CD4-positive, alpha-beta T cell treated with Interleukin-6 at 100 ng/mL for 8 hours (primary cell): ENCODE measurements around the gene LGALSL.
"Not testable (repeated sequence)": the region's sequence is repeated elsewhere in the genome, so short reads cannot be mapped to it uniquely, and the experiment has no call there.

Experiments used
- DNase-seq: peaks from one replicate; pipeline ENCODE4 v3.0.0-alpha.2; 2020; ENCODE audit warnings: mixed read lengths, low spot score

Gene LGALSL

GRCh38 chr2:64442801-64443429 lies 11.0 kb upstream of the LGALSL start:
- DNase-seq, result no peak

GRCh38 chr2:64445970-64446369 lies 8.0 kb upstream of the LGALSL start:
- not testable (repeated sequence) for DNase-seq

- DNase-seq, result no peak
Observed at GRCh38 chr2:64447317-64448040, 6.5 kb upstream of the LGALSL start.

GRCh38 chr2:64448041-64448426 lies 5.9 kb upstream of the LGALSL start:
- DNase-seq, result no peak

- no peak for DNase-seq
Observed at GRCh38 chr2:64451051-64451450, 2.9 kb upstream of the LGALSL start.

GRCh38 chr2:64454386-64455332 lies 697 bp downstream of the LGALSL start:
- peak; percentile 27 for DNase-seq

GRCh38 chr2:64455545-64455944 lies 1.6 kb downstream of the LGALSL start:
- DNase-seq, result no peak

- DNase-seq, result no peak
Observed at GRCh38 chr2:64456293-64456692, 2.3 kb downstream of the LGALSL start.

GRCh38 chr2:64457524-64457923 lies 3.6 kb downstream of the LGALSL start:
- DNase-seq, result no peak

- no peak for DNase-seq
Observed at GRCh38 chr2:64459575-64459974, 5.6 kb downstream of the LGALSL start.

GRCh38 chr2:64460330-64460729 lies 6.4 kb downstream of the LGALSL start:
- no peak for DNase-seq

GRCh38 chr2:64461271-64462058 lies 7.5 kb downstream of the LGALSL start:
- no peak for DNase-seq

GRCh38 chr2:64462171-64462570 lies 8.2 kb downstream of the LGALSL start:
- no peak for DNase-seq

- no peak for DNase-seq
Observed at GRCh38 chr2:64462940-64463700, 9.2 kb downstream of the LGALSL start.

GRCh38 chr2:64463781-64464180 lies 9.8 kb downstream of the LGALSL start:
- DNase-seq, result no peak

GRCh38 chr2:64466478-64467085 lies 12.6 kb downstream of the LGALSL start:
- no peak for DNase-seq

- no peak for DNase-seq
Observed at GRCh38 chr2:64467096-64467843, 13.3 kb downstream of the LGALSL start.

- no peak for DNase-seq
Observed at GRCh38 chr2:64469261-64469660, 15.3 kb downstream of the LGALSL start.

- DNase-seq, result no peak
Observed at GRCh38 chr2:64470071-64470470, 16.1 kb downstream of the LGALSL start.

GRCh38 chr2:64470766-64471295 lies 16.9 kb downstream of the LGALSL start:
- DNase-seq, result no peak
